ENCODE measurements around the gene POLR2E.

Gene POLR2E

DNA sequence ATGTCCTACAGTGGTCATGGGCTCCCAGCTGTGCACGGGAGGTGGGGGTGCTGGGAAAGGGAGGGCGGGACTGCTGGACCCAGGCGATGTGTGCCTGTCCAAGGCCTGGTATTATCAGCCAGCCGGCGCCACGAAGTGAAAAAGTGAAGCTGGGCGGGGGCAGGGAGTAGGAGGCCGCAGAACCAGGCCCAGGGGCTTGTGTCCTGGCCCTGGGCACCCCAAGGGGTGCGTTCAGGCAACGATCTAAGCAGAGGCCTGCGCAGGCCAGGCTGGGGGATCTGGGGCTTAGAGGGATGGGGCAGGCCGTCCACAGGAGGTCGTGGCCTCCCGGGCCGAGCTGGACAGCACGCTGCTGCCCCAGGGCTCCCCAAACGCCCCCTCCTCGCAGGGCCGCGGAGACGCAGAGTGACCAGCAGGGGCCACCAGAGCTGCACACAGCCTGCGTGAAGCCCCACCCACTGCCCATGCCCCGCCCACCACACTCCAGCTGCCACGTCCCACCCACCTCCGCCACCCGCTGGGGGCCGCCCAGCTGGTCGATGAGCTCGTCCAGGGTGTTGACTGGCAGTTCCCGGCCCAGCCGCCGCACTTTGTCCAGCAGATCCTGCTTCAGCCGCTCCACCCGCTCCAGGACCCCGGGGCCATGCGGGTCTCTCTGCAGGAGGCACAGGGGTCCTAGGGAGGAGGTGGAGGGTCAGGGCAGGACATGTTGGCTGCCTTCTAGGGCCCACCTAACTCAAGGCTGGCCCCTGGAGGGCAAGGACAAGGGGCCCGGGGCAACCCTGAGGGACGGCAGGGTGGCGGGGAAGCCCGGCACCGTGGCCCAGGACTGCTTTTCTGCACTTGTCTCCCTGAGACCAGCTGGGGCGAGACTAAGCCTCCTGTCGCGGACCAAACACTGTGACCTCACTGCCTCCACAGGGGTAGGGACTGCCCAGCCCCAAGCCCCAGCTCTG lies 18.1 kb upstream of the POLR2E start:
- TF ChIP-seq, protein P1, sequence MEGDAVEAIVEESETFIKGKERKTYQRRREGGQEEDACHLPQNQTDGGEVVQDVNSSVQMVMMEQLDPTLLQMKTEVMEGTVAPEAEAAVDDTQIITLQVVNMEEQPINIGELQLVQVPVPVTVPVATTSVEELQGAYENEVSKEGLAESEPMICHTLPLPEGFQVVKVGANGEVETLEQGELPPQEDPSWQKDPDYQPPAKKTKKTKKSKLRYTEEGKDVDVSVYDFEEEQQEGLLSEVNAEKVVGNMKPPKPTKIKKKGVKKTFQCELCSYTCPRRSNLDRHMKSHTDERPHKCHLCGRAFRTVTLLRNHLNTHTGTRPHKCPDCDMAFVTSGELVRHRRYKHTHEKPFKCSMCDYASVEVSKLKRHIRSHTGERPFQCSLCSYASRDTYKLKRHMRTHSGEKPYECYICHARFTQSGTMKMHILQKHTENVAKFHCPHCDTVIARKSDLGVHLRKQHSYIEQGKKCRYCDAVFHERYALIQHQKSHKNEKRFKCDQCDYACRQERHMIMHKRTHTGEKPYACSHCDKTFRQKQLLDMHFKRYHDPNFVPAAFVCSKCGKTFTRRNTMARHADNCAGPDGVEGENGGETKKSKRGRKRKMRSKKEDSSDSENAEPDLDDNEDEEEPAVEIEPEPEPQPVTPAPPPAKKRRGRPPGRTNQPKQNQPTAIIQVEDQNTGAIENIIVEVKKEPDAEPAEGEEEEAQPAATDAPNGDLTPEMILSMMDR (IDR thresholded peaks at IDR 0.05; ENCODE audit: low read depth, low read length), result peak; percentile 82
- no peak overlapping the region for H3K4me3 ChIP-seq (ENCODE audit: low read depth, low read length)

DNA sequence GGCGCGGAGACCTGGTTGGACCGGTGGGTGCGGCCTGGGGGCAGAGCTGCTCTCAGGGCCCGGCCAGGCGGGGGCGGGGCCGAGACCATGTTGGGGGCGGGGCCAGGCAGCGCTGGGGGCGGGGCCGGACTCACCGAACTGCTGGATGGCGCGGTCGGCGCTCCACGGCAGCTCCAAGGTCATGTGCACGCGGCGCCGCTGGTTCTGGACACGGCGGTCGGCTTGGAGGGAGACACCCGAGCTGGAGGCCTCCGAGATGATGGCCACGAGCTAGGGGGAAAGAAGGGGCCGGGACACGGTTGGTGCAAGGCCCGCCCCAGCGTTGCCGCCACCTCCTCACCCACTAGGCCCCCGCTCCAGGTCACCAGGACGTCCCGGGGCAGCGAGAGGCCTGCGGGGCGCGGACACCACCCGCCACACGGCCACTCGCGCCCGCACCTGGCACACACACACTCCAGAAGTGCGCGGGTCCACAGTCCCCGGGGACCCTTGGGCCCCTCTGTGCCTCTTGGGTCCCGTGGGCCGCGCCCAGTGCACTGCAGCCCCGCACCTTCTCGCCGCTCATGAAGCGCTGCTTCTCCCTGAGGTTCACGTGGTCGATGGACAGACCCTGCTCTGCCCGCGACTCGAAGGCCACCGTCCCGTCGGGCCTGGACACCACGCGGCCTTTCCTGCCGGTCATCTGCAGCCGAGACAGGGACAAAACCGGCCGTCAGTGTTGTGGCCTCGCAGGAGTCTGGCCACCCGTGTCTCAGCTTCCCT lies 17.3 kb upstream of the POLR2E start:
- TF ChIP-seq, protein P1 (IDR thresholded peaks at IDR 0.05; ENCODE audit: low read depth, low read length), result no peak
- H3K4me3 ChIP-seq (ENCODE audit: low read depth, low read length), result no peak overlapping the region

DNA sequence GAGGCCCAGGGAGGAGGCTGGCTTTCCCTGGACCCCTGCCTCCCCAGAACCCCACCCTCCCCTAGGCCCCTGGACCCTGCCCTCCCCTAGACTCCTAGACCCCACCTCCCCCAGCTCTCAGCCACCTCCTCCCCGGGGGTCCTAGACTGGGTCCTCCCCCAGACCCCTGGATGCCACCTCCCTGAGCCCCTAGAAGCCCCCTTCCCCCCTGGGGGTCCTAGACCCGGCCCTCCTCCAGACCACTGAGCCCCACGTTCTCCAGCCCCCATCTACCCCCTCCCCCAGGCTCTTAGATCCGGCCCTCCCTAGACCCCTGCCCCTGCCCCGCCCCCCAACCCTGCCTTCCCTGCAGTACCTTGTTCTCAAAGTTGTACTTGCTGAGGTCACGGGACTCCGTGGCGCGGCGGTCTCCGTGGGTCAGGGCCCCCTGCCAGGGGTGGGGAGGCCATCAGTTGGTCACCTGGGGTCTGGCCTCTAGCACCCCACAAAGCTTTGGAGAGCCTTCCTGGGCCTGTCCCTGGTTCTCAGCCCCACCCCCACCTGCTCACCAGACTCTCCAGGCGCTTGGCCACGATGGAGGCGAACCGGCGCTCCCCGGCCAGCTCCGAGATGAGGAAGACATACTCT lies 16.6 kb upstream of the POLR2E start:
- H3K4me3 ChIP-seq (ENCODE audit: low read depth, low read length), result no peak overlapping the region
- TF ChIP-seq, protein P1 (IDR thresholded peaks at IDR 0.05; ENCODE audit: low read depth, low read length), result no peak

DNA sequence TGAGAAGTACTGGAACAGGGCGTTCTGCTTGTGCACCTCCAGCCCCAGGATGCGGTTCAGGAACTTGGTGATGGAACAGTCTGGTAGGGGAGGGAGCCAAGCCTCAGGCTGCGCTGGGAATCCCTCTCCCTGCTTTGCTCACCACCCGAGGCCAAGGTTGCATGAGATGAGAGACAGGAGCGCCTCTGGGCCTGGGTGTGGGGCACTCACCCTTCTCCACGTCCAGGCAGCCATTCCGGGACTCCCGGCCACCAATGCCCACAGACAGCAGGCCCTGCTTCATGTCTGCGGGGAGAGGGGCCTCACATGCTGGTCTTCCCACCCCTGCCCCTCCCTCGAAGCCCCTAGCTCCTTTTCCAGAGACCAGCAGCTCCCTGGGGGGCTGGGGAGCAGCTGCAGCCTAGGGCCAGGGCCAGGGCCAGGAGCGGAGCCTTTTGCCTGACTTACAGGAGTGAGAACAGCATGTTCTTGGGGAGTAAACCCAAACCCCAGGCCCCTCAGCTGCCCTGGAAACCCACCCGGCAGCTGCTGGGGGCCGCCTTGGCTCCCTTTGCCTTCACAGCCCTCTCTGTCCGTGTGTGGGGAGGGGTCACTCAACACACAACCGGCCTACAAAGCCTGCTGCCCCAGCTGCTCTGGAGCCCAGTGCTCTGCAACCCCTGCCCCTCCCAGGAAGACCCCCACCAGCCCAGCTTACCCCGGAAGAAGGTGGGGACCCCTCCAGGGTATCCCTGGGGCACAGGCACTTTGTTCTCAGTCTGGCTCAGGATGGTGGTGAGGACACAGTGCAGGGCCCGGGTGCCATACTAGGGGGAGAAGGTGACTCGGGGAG lies 15.8 kb upstream of the POLR2E start:
- TF ChIP-seq, protein P1 (IDR thresholded peaks at IDR 0.05; ENCODE audit: low read depth, low read length), result no peak
- H3K4me3 ChIP-seq (ENCODE audit: low read depth, low read length), result no peak overlapping the region

DNA sequence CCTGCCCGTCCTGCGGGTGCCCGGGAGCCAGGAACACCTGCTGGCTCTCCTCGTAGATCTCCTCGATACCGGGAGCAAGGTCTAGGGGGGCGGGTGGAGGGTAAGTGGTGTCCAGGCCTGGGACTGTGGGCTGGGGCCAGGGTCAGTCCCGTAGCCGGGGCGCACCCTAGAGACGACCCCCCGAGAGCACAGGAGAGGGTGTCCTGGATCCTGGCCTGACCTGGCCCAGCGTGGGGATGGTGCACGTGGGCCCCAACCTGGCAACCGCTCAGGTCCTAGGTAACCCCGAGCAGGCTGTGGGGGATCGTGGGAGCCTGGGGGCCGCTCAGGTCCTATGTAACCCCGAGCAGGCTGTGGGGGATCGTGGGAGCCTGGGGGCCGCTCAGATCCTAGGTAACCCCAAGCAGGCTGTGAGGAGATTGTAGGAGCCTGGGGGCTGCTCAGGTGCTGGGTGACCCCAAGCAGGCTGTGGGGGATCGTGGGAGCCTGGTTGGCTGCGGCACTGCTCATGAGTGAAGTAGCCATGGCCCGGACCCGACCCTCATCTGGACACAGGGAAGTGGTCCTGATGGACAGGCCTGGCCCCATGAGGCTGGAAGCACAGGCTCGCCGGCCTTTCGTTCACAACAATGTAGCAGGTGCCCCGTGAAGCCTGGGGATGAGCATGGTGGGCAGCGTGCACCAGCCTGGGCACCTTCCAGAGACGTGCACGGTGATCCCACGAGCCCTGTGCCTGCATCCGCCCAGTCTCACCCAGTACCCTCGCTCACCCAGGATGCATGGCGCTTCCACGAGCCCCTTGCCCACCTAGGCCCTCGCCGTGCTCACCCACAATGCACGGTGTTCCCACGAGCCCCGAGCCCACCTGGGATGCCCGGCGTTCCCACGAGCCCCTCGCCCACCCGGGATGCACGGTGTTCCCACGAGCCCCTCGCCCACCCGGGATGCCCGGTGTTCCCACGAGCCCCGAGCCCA lies 14.8 kb upstream of the POLR2E start:
- H3K4me3 ChIP-seq (ENCODE audit: low read depth, low read length), result no peak overlapping the region
- TF ChIP-seq, protein P1 (IDR thresholded peaks at IDR 0.05; ENCODE audit: low read depth, low read length), result no peak
